ENCODE results near the gene KCNMA1.
"Not testable (repeated sequence)": the region's sequence is repeated elsewhere in the genome, so short reads cannot be mapped to it uniquely, and the experiment has no call there.

DNA sequence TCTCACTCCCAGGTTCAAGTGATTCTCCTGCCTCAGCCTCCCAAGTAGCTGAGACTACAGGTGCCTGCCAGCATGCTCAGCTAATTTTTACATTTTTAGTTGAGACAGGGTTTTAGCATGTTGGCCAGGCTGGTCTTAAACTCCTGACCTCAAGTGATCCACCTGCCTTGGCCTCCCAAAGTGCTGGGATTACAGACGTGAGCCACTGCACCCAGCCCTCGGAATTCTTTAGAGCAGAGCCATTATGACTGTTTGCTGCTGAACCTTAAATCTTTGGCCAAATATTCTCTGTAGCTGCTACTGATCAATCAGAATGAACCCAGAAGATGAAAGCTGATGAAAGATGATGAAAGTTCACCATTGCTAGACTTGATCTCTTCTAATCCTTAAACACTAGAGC lies 249.9 kb downstream of the KCNMA1 start:
- not testable (repeated sequence) for TF ChIP-seq POLR2A (IDR thresholded peaks at IDR 0.05)
- TF ChIP-seq, protein P1, sequence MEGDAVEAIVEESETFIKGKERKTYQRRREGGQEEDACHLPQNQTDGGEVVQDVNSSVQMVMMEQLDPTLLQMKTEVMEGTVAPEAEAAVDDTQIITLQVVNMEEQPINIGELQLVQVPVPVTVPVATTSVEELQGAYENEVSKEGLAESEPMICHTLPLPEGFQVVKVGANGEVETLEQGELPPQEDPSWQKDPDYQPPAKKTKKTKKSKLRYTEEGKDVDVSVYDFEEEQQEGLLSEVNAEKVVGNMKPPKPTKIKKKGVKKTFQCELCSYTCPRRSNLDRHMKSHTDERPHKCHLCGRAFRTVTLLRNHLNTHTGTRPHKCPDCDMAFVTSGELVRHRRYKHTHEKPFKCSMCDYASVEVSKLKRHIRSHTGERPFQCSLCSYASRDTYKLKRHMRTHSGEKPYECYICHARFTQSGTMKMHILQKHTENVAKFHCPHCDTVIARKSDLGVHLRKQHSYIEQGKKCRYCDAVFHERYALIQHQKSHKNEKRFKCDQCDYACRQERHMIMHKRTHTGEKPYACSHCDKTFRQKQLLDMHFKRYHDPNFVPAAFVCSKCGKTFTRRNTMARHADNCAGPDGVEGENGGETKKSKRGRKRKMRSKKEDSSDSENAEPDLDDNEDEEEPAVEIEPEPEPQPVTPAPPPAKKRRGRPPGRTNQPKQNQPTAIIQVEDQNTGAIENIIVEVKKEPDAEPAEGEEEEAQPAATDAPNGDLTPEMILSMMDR (IDR thresholded peaks at IDR 0.05), result not testable (repeated sequence)

All from vagina (tissue), 2 donors.